Astrocyte of the hippocampus (primary cell): ENCODE measurements around the gene EPB41L3.
"Not testable (repeated sequence)": the region's sequence is repeated elsewhere in the genome, so short reads cannot be mapped to it uniquely, and the experiment has no call there.

Experiments used
- DNase-seq: peaks from one replicate; pipeline ENCODE4 v3.0.0; 2011; ENCODE audit warnings: low read depth, low spot score

EPB41L3 gene

DNA sequence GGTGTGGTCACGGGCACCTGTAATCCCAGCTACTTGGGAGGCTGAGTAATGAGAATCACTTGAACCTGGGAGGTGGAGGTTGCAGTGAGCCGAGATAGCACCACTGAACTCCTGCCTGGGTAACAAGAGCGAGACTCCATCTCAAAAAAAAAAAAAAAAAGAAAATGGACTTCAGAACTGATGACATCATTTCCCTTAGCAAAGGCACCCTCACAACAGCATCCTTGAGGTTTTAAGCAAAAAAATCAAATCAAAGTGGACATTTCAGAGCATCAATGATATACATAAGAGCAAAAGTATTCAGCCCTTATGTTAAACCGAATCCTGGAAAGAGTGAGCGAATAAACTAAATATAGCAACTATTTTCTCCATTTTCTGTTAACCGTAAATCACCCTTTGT lies 45.3 kb downstream of the EPB41L3 start:
- DNase-seq, result no peak

DNA sequence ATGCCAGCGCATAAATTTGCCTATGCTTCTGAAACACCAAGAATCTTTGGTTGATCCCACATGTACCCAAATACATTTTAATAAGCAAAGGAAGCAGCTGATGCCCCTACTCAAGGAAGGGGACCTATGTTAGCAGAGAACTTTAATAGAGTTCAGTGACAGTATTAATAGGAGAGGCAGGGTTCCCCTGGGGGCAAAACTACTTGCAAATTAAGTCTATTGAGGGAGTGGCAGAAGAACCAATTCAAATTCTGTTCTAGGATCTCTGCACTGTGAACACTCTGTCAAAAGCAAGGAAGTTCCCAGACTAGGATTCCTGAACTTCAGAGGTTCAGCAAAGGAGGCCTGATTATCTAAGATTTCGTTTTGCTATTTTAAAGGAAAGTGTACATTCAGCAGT lies 47.5 kb downstream of the EPB41L3 start:
- no peak for DNase-seq

DNA sequence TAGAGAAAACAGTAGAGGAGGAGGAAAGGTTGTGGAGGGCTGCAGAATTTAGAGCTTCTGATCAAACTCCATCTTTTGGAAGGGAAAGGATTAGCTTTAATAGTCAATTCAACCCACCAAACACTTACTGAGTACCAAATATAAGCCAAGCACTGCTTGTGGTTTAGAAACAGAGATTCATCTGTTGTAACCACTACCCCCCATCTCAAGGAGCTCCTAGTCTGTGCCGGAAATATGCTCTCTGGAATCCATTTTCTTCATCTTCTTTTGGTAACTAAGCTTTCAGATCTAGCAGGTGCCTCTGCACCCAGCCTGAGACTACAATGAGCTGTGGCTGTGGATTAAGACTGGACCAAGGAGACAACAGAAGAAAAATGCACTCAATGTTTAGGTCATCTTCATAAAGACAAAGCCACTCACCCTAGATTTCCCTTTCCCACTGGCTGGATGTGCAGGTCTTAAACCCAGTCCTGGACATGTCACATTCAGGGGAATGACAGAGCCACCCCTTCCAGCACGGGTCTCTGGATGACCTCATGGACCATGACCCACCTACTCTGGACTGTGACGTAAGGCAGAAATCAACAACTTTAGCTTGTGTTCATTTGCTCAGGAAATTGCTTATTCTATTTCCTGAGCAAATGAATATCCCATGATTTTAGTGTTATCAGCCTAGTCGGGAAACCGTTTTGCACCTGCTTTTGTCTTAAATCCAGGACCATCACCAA lies 52.9 kb downstream of the EPB41L3 start:
- DNase-seq, result no peak

DNA sequence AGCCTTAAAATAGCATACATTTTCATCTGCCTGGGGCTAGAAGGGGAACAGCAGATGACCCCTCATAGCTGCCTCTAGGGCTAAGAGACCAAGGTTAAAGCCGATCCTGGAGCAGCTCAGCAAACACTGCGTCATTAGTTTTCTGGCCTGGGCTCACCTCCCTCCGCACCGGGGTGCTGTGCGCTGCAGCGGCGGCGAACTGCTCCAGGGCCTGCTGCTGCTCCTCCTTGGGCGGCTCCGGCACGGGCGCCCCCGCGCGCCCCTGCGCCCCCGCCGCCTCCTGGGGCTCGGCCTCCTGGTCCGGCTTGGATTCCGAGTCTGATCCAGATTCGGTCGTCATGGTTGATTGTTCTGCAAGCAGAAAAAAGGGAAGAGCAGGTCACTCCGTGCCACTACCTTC lies 55.0 kb downstream of the EPB41L3 start:
- peak; percentile 57 for DNase-seq

DNA sequence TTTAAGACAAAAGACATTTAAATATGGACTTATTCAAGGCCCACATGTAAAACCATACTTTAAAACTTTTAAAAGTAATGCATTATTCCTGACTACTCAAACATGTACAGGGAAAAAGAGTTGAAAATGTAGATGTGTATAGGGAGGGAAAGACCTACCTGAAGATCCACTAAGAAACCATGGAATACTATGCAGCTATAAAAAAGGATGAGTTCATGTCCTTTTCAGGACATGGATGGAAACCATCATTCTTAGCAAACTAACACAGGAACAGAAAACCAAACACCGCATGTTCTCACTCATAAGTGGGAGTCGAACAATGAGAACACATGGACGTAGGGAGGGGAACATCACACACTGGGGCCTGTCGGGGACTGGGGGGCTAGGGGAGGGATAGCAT lies 55.8 kb downstream of the EPB41L3 start:
- not testable (repeated sequence) for DNase-seq

DNA sequence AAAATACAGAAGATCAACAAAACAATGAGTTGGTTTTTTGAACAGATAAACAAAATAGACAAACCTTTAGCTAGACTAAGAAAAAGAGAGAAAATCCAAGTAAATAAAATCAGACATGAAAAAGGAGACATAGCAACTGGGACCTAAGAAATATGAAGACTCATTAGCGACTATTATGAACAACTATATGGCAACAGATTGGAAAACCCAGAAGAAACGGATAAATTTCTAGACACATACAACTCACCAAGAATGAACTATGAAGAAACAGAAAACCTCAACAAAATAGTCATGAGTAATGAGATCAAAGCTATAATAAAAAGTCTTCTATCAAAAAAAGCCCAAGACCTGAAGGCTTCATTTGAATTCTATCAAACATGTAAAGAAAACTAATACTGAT lies 59.3 kb downstream of the EPB41L3 start:
- DNase-seq, result no peak

DNA sequence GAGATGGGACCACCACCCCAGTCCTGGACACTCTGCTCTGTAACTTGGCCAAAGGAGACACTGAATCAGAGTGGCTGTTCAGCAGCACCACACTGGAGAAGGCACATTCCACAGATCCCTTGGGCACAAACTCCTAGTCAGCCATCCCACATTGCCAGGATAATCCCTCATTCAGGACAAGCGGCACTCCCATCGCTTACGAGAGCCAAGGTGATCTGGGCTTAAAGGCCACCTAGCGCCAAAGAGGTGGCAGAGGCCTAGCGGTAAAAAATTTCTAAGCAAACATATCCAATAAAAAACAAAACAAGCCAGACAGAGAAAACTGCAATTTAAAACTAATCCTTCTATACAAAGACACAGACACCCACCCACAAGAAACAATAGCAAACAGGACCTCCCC lies 62.2 kb downstream of the EPB41L3 start:
- no peak for DNase-seq

DNA sequence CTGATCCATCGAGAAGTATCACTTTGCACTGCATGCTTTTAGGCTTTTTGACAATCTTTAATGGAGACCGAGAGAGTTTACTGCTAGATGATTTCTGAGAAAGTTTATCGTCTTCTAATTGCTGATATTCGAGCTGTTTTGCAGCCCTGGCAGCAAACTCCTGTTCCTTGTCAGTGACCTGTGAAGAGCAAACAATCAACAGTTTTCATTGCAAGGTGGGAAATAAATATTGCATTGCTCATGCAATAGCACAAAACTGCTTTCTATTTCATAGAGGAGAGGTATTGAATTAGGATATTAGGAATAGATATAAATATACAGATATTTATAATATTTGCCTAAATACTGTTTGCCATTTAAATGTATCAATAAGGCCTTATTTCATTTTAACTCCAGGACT lies 65.5 kb downstream of the EPB41L3 start:
- no peak for DNase-seq

DNA sequence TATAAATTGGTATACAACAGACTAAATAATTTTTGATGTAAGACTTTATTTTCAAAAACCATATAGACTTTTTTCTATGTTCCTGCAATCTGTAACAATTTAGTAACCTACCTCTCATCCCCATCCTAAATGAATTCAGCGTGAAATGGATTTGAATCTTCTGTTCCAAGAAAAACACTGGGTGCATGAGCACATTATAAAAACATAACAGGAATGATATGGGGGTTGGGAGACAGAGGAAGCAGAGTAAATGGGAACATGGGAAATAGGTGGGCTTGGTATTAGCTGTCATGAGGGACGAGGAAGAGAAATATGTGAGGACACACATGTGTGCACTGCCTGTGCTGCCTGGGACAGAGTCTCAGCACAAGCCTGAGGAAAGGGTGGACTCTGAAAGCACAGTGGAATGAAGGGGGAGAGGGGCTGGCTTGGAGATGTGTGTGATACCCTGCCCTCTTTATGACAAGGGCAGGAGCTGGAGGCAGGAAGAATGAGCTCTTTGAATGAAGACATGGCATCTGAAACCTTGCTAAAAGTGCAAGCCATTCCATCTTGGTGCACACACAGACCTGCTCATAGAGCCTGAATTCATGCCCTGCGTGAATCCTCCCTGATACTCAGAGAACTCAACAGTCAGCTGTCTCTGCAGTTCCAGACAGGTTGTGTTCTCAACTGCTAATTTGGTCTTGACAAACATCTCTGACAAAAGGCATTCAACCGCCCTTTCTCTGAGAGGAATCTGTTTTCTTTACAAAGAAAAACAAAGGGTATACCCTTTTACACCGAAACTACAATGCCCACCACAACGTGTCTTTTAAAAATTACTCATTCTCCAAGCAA lies 66.6 kb downstream of the EPB41L3 start:
- DNase-seq, result no peak

DNA sequence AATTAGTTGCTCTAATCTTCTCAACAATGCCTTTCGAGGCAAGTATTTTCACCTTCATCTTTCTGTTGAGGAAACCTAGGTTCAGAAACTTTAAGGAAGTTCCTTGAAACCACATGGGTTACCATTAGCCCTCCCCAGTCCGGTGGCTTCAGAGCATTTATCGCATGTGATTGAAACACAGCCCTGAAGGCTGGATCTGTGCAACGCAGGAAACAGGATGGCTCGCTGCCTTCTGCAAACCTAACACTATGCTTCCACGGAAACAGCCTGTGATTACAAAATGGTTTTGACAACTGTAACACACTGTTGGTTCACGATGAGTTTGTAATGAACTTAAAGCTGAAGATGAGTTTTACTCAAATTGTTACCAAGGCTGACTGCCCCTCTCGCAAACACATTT lies 68.5 kb downstream of the EPB41L3 start:
- DNase-seq, result no peak

DNA sequence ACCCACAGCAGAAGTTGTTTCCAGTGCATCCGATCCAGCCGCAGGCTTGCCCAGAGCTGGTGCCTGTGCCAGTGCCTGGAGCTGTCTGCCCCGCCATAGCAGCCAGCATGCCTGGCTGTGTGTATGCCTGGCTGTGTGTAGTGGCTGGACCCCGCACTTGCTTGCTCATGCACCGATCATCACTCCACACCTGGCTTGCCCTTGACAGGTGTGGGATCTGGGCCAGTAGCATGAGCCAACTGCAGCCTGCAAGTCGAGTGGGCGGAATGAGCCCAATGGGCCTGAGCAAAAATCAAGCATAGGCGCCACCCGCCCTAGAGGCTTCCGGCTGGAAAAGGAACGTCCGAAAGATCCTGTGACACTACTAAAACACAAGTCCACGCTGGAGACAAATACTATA lies 74.5 kb downstream of the EPB41L3 start:
- DNase-seq, result no peak

DNA sequence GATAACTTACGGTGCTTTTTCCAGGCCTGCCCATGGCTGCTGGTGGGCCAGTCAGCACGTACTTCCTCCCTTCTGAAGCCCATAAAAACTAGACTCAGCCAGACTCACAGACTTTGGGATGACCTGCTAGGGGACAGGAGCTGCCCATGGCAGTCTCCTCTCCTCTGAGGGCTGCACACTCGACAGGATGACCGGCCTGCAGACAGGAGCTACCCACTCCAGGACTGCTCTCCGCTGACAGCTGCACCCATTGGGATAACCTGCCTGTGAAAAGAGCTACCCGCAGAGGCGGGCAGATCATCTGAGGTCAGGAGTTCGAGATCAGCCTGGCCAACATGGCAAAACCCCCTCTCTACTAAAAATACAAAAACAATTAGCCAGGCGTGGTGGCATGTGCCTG lies 75.4 kb downstream of the EPB41L3 start:
- no peak for DNase-seq

DNA sequence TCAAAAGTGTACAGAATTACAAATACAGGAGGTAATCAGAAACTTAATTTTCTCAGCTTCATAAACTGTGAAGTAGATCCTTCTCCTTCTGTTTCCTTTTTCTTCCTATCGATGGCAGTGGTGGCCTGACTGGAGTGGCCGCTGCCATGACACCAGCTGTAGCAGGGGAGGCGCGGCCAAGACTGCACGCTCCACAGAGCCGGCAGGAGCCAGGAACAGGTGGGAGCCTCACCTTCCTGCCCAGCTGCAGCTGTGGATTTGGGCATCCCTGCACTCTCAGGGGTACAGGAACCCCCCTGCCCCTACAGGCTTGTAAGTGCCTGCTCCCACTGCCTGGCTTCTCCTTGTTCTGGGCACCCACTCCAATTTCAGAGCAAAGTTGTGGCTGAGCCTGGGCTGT lies 76.1 kb downstream of the EPB41L3 start:
- DNase-seq, result no peak

DNA sequence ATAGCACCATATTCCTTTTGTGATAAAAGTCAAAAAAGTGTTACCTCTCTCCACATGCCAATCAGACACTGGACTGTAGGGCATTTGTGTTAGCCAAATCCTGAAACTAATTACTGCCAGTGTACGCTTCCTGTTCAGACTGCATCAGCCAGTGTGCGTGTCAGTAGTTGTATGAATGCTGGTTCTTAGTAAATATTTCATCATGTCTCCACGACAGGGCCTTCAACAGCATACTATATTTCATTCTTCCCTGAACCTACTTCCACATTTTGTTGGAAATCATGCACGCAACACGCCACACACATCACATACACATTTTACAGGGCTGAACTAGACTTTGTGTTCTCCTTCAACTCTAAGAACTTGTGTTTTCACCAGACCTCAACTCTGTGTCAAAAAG lies 77.5 kb downstream of the EPB41L3 start:
- DNase-seq, result no peak

DNA sequence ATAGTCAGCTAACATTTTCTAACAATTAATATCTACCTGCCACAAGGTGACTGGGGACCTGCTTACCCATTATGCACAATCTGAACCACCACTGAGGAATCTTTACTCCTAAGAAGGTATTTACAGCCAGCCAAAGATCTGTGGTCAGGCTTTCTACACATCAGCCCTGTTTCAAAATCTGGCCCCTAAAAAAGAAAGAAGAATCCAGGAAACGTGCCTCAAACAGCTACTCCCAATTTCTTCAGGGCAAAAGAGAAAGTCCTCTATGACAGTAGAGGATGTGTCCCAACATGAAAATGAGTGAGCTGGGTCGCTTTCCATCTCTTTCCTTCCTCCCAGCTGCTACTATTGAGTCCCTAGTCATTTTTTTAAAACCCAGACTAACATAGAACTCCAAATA lies 79.5 kb downstream of the EPB41L3 start:
- DNase-seq, result no peak

DNA sequence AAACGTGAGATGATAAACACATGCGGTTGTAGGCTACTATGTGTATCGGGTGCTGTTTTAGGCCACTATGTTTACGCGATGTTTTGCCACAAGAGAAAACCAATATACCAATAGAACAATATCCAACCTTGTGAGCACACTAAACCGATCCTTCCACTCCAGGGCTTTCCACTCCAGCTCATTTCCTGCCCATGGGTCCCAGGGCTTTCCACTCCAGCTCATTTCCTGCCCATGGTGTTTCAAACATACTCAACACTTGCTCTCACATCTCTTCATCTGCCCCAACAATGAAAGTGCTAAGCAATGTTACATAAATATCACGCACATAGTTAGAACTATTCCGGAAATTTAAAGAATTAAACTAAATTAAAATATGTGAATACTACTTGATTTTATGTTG lies 80.0 kb downstream of the EPB41L3 start:
- no peak for DNase-seq

DNA sequence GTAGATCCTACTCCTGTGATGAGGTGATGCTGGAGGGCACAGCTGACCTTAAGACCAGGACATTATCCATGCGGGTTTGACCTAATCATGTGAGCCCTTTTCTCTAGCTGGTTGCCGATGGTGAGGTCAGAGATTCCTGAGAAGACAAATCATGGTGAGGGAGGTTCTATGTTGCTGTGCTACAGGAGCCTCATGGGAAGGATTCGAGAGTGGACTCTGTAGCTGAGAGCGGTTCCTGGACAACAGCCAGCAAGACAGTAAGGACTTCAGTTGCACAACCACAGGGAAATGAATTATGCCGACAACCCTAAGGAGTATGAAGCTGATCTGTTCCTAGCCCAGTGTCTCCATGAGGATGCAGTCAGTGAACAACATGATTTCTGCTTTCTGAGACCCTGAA lies 80.4 kb downstream of the EPB41L3 start:
- peak; percentile 18 for DNase-seq

DNA sequence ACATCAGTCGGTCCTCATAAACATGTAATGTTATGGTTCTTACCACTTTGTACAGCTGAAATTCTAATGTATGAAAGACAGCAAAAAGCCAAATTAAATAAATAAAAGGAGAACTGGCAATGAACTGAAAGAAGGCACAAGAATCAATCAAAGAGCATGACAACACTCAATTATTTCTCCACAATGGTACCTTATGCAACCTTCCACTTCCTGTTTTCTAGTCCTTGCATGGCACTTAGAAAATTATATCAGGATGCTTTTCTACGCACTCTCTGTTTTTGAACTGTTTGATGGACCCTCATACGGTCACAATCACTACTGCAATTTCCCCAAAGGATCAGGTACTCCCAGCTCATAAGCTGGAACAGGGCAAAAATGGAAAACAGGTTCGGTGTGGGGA lies 81.6 kb downstream of the EPB41L3 start:
- no peak for DNase-seq

DNA sequence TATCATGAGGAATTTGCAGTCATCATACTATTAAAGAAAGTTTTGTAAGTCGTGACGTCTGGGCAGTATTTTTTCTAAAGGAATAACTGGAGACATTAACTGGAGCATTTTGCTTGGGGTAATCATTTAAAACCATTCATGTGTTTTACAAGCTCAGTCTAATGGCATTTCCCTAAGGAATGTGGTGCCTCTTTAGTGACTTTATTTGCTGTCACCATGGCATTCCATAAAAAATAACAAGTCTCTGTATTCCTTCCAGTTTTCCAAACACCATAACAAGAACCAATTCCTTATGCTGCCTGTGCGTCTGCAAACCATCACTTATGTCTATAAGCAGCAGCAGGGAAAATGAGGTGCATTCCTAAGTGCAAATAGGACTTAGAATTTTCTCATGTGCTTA lies 82.8 kb downstream of the EPB41L3 start:
- DNase-seq, result peak; percentile 42

DNA sequence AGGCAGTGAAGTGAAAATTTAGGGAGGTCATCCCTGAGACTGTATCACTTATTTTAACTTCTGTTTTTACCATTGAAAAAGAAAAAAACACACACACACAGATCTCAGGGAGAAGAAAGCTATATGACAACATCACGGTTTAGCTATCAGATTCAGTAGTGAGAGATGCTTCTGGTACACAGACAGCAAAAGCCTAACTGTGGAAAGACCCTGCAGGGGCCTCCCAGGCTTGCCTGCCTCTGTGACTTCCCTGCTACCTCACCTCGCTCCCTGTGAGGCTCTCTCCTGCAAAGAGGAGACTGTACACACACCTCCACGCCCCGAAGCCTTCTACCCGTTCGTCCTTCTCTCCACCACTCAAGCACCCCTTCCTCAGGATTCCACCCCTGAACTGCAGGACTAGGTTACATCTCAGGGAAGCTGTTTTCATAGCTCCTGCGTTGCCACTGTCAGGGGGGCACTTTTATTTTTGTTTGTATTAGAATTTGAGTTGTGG lies 86.3 kb downstream of the EPB41L3 start:
- DNase-seq, result no peak

DNA sequence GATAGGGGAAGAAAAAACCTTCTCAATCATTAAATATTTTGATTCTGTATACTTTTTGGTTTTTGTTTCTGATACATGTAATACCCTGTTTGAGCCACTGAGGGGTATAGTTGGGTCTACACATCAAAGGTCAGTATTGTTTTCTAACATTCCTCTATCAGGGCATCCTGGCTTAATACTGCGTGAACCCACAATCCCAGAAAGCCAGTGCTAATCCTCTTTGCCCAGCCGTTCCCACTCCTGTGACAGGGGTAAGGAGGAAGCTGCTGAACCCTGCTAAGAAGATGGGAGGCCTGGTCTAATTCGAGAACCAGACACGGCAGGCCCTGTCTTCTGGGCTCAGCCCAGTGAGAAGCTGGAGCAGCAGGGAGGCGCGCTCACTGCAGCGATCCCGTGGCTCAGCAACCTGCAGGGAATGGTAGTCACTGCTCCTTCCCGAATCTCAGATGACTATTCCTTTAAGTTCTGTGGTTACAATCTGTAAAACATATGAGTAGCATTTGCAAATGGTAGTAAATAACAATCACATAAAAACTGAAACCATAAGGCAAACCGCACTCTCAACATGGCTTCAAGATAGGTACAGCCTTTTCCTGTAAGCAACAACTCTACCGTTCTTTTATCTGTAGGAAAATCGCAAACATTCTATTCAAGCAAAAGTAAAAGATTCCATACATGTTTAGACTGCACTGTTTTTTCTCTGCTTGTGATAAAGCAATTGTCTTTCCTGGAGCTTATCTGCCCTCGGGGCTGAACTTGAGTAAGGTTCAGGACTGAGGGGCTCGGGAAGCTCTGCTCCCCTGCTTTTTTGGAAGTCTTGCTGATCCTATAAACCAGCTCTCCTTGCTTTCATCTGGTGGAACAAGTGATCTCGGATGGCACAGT lies 87.0 kb downstream of the EPB41L3 start:
- peak; percentile 57 for DNase-seq

DNA sequence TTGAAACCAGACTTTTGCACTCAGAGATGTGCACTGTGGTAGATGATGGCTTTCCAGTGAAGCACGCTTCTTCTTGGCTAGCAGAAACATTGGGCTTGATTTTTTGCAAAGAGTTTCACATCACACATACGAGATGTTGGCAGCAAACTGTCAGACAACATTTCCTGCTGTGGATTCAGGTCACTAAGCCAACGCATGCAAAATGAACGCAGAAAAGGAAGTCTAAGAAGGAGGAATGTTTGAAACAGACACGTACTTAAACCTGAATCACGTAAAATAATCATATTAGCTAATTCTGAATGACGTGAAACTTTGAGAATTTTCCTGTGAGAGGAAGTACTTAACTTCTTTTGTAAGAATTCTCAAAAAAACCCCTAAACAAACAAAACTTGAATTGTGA lies 88.1 kb downstream of the EPB41L3 start:
- DNase-seq, result no peak
